OCI-LY1 (cell line): ENCODE measurements around the gene NPAS1.

Source experiments
- H2AFZ ChIP-seq: fragments of 200-600 bp; sonication (generic), shearing (Covaris generic); 2 replicates; pipeline ENCODE4 v1.6.0; 2014; ENCODE audit warnings: antibody characterized with exemption, mild to moderate bottlenecking, low read length
- H3F3A ChIP-seq: fragments of 200-600 bp; sonication (generic), shearing (Covaris generic); 2 replicates; pipeline ENCODE4 v1.6.0; 2014; ENCODE audit warnings: mild to moderate bottlenecking, antibody characterized with exemption, low read length, moderate library complexity; ENCODE audit not compliant: insufficient read depth
- H3K27ac ChIP-seq: fragments of 200-600 bp; sonication (generic); 2 replicates; pipeline ENCODE4 v1.5.1; 2014; ENCODE audit warnings: low read length, mixed run types, mild to moderate bottlenecking, low read depth; ENCODE audit not compliant: poor library complexity, severe bottlenecking
- H3K27me3 ChIP-seq: fragments of 200-600 bp; sonication (generic); 2 replicates; pipeline ENCODE4 v1.6.0; 2014; ENCODE audit warnings: antibody characterized with exemption, mild to moderate bottlenecking, low read length, moderate library complexity; ENCODE audit not compliant: insufficient read depth
- H3K36me3 ChIP-seq: fragments of 200-600 bp; sonication (generic); 2 replicates; pipeline ENCODE4 v1.6.1; 2014; ENCODE audit warnings: mild to moderate bottlenecking, antibody characterized with exemption, low read length, moderate library complexity, mixed read lengths; ENCODE audit not compliant: insufficient read depth
- H3K4me1 ChIP-seq: fragments of 200-600 bp; sonication (generic); 2 replicates; pipeline ENCODE4 v1.5.1; 2014; ENCODE audit warnings: mild to moderate bottlenecking, low read length, moderate library complexity; ENCODE audit not compliant: insufficient read depth, severe bottlenecking
- H3K4me2 ChIP-seq: fragments of 200-600 bp; sonication (generic), shearing (Covaris generic); 2 replicates; pipeline ENCODE4 v1.6.1; 2014; ENCODE audit warnings: low read length
- H3K4me3 ChIP-seq: fragments of 200-600 bp; sonication (generic); 2 replicates; pipeline ENCODE4 v1.5.1; 2014; ENCODE audit warnings: low read length, low read depth, mild to moderate bottlenecking, mixed read lengths; ENCODE audit not compliant: poor library complexity, severe bottlenecking
- H3K79me2 ChIP-seq: fragments of 200-600 bp; shearing (Covaris generic); 2 replicates; pipeline ENCODE4 v1.6.1; 2016; ENCODE audit warnings: mixed run types, low read length, mixed read lengths; ENCODE audit not compliant: insufficient read depth
- H3K9ac ChIP-seq: fragments of 200-600 bp; sonication (generic), shearing (Covaris generic); 2 replicates; pipeline ENCODE4 v1.6.1; 2014; ENCODE audit warnings: mild to moderate bottlenecking, low read length, mixed read lengths
- H3K9me2 ChIP-seq: fragments of 200-600 bp; sonication (generic), shearing (Covaris generic); 2 replicates; pipeline ENCODE4 v1.6.1; 2014; ENCODE audit warnings: low read depth, mild to moderate bottlenecking, low read length, mixed read lengths
- H3K9me3 ChIP-seq: fragments of 200-600 bp; shearing (Covaris generic); 2 replicates; pipeline ENCODE4 v1.6.1; 2014; ENCODE audit warnings: low read length, mixed read lengths
- H4K20me1 ChIP-seq: fragments of 200-600 bp; sonication (generic), shearing (Covaris generic); 2 replicates; pipeline ENCODE4 v1.6.0; 2016; ENCODE audit warnings: mild to moderate bottlenecking, low read length; ENCODE audit not compliant: insufficient read depth
- EZH2 ChIP-seq: fragments of 200-600 bp; sonication (generic), shearing (Covaris generic); IDR thresholded peaks from 2 replicates; pipeline ENCODE4 v1.8.0; 2017; ENCODE audit warnings: borderline replicate concordance, mixed run types, mild to moderate bottlenecking, antibody characterized with exemption, low read length, moderate library complexity, mixed read lengths
- TF ChIP-seq, protein P1 (sequence below): fragments of 200-600 bp; sonication (generic), shearing (Covaris generic); IDR thresholded peaks from 2 replicates; pipeline ENCODE4 v1.5.1; 2017; ENCODE audit warnings: mild to moderate bottlenecking, antibody characterized with exemption, low read length, moderate library complexity, mixed read lengths

NPAS1 gene

DNA sequence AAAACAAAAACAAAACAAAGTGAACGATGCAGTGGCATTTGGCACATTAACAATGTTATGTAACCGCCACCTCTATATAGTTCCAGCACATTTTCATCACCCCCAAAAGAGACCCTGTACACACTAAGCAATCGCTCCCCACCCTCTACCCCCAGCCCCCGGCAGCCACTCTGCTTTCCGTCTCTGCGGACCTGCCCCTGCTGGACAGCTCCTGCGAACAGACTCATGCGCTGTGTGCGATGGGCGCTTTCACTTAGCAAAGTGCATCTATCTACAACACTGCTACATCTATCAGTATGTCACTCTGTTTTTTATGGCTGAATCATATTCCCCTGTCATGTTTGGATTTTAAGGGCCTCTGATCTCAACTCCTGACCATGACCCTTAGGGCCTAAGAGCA, 53.9 kb downstream of the NPAS1 start:
- no peak overlapping the region for H3K4me3 ChIP-seq
- no peaks in the 10 kb centered on the region for H3K9me2 ChIP-seq
- H3K9me3 ChIP-seq, result no peaks in the 10 kb centered on the region
- no peak overlapping the region for H2AFZ ChIP-seq
- no peaks in the 10 kb centered on the region for H3F3A ChIP-seq
- H3K4me2 ChIP-seq, result no peak overlapping the region
- no peaks in the 10 kb centered on the region for H3K79me2 ChIP-seq
- no peak overlapping the region for H3K9ac ChIP-seq
- no peaks in the 10 kb centered on the region for H4K20me1 ChIP-seq
- no peak overlapping the region for H3K27ac ChIP-seq
- H3K4me1 ChIP-seq, result no peaks in the 10 kb centered on the region
- TF ChIP-seq, protein P1, sequence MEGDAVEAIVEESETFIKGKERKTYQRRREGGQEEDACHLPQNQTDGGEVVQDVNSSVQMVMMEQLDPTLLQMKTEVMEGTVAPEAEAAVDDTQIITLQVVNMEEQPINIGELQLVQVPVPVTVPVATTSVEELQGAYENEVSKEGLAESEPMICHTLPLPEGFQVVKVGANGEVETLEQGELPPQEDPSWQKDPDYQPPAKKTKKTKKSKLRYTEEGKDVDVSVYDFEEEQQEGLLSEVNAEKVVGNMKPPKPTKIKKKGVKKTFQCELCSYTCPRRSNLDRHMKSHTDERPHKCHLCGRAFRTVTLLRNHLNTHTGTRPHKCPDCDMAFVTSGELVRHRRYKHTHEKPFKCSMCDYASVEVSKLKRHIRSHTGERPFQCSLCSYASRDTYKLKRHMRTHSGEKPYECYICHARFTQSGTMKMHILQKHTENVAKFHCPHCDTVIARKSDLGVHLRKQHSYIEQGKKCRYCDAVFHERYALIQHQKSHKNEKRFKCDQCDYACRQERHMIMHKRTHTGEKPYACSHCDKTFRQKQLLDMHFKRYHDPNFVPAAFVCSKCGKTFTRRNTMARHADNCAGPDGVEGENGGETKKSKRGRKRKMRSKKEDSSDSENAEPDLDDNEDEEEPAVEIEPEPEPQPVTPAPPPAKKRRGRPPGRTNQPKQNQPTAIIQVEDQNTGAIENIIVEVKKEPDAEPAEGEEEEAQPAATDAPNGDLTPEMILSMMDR, result no peak
- peaks cover 95% of the 10 kb centered on the region for H3K36me3 ChIP-seq
- H3K27me3 ChIP-seq, result no peaks in the 10 kb centered on the region

GRCh38 chr19:47074621-47075020, 55.0 kb downstream of the NPAS1 start:
- Histone ChIP-seq H2AFZ (no peak overlapping the region), H3K9me3 (no peaks in the 10 kb centered on the region), H3K27ac (no peak overlapping the region), H3K9me2 (no peaks in the 10 kb centered on the region), H3K4me1 (no peaks in the 10 kb centered on the region), H3K79me2 (no peaks in the 10 kb centered on the region), H3K4me2 (no peak overlapping the region), H3K9ac (no peak overlapping the region), H3K36me3 (peaks cover 93% of the 10 kb centered on the region), H3K4me3 (no peak overlapping the region), H3F3A (no peaks in the 10 kb centered on the region), H4K20me1 (no peaks in the 10 kb centered on the region), H3K27me3 (no peaks in the 10 kb centered on the region)
- TF ChIP-seq, protein P1, result no peak
- TF ChIP-seq EZH2, result no peak

DNA sequence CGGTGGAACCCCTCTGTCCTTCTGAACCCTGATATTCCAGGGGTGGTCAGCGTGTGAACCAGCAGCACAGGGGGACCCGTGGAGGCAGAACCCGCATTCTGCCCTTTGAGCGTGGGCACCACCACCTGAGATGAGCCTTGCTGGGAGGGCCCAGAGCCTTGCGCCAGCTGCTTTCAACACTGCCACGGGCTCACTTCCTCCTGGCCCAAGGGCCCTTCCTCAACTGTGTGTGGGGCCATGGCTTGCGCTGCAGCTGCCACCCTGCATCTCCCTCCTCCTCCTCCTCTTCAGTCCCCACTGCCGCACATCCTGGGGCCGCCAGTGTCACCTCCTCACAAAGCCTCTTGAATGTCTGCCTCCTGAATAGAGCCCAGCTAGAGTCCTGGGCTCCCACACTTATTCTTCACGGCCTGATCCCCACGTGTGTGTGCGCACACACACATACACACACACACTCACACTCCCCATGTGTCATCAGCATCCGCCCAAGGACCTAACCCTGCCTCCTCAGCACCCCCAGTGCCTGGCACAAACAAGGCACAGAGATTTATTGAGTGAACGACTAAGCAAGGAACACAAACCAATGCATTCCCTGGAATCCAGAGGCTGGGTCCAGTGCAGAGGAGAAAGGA, 55.7 kb downstream of the NPAS1 start:
- Histone ChIP-seq H3K36me3 (peaks cover 93% of the 10 kb centered on the region), H3K27me3 (no peaks in the 10 kb centered on the region), H3K9me3 (no peaks in the 10 kb centered on the region), H2AFZ (no peak overlapping the region), H3K9ac (no peak overlapping the region), H3K27ac (no peak overlapping the region), H3K9me2 (no peaks in the 10 kb centered on the region), H3K4me2 (no peak overlapping the region), H3K4me1 (no peaks in the 10 kb centered on the region), H4K20me1 (no peaks in the 10 kb centered on the region), H3K79me2 (no peaks in the 10 kb centered on the region), H3F3A (no peaks in the 10 kb centered on the region), H3K4me3 (no peak overlapping the region)
- TF ChIP-seq, protein P1, result no peak
- no peak for TF ChIP-seq EZH2
